Endodermal cell (in vitro differentiated cells): ENCODE results near the gene NEK4. TPM values are rescaled to one million over a fixed set of nuclear protein-coding genes. Genes with fewer than 3 reads are reported as not detected.

Experiments used
- DNase-seq: peaks from one replicate; pipeline ENCODE4 v3.0.0-alpha.2; 2017
- H3K27ac ChIP-seq: 2 replicates; pipeline ENCODE4 v1.5.1; 2013; ENCODE audit warnings: mild to moderate bottlenecking, low read depth, low read length, moderate library complexity
- H3K27me3 ChIP-seq: 2 replicates; pipeline ENCODE4 v1.6.1; 2013; ENCODE audit warnings: mild to moderate bottlenecking, low read length, moderate library complexity; ENCODE audit not compliant: insufficient read depth, control insufficient read depth, poor library complexity, severe bottlenecking
- H3K36me3 ChIP-seq: 2 replicates; pipeline ENCODE4 v1.7.0; 2013; ENCODE audit warnings: mild to moderate bottlenecking, low read length, moderate library complexity; ENCODE audit not compliant: control insufficient read depth, insufficient read depth
- H3K4me1 ChIP-seq: one replicate; pipeline ENCODE4 v1.7.0; 2013; ENCODE audit warnings: low read length; ENCODE audit not compliant: control insufficient read depth, insufficient read depth
- H3K4me3 ChIP-seq: 2 replicates; pipeline ENCODE4 v1.5.1; 2013; ENCODE audit warnings: mild to moderate bottlenecking, low read length, moderate library complexity
- H3K9ac ChIP-seq: 2 replicates; pipeline ENCODE4 v1.6.1; 2013; ENCODE audit warnings: mild to moderate bottlenecking, low read length, moderate library complexity; ENCODE audit not compliant: poor library complexity, severe bottlenecking; ENCODE audit errors: extremely low read depth
- H3K9me3 ChIP-seq: 2 replicates; pipeline ENCODE4 v1.6.1; 2013; ENCODE audit warnings: mild to moderate bottlenecking, low read length, moderate library complexity; ENCODE audit not compliant: control insufficient read depth
- H3K27ac Mint-ChIP-seq: 2 replicates; pipeline ENCODE4 v1.8.0; 2020; ENCODE audit warnings: mixed read lengths
- H3K27me3 Mint-ChIP-seq: 2 replicates; pipeline ENCODE4 v1.8.0; 2021; ENCODE audit warnings: mild to moderate bottlenecking, mixed read lengths; ENCODE audit not compliant: insufficient read depth
- H3K36me3 Mint-ChIP-seq: 2 replicates; pipeline ENCODE4 v1.8.0; 2020; ENCODE audit warnings: low read depth, mixed read lengths
- H3K4me1 Mint-ChIP-seq: 2 replicates; pipeline ENCODE4 v1.8.0; 2020; ENCODE audit warnings: mixed read lengths
- H3K4me3 Mint-ChIP-seq: 2 replicates; pipeline ENCODE4 v1.8.0; 2020; ENCODE audit warnings: mild to moderate bottlenecking, moderate library complexity, mixed read lengths
- H3K9me3 Mint-ChIP-seq: 2 replicates; pipeline ENCODE4 v1.8.0; 2020; ENCODE audit warnings: mild to moderate bottlenecking, mixed read lengths
- CTCF ChIP-seq: fragments of 200-600 bp; sonication (generic); conservative IDR thresholded peaks from 2 replicates; pipeline ENCODE4 v1.5.0; 2021; ENCODE audit warnings: antibody characterized with exemption, mild to moderate bottlenecking
- WGBS, 2 experiments: methylation state at CpG; one replicate each; pipeline versions ENCODE4 v1.1.5 to v1.1.7; 2013; ENCODE audit warnings: missing lambda C conversion rate in 2 of 2, mixed read lengths in 1 of 2; ENCODE audit not compliant: insufficient coverage in 1 of 2, insufficient read length in 1 of 2; 5-methylcytosine and 5-hydroxymethylcytosine counted together
- total RNA-seq, 2 donors: library from RNA; stranded (reverse); fragmentation: NEBNext Ultra II Directional in 1 of 2; extraction: Animal tissue kit (Norgen Biotek cat#: 25700) in 1 of 2; gene quantifications; 2 replicates in 1 of 2; 3 replicates in 1 of 2; pipeline ENCODE4 v1.2.1, GENCODE V29; 2021

Gene NEK4
- total RNA-seq, 2 donors from 2014 or later, result 44.2 to 49.5 TPM

DNA sequence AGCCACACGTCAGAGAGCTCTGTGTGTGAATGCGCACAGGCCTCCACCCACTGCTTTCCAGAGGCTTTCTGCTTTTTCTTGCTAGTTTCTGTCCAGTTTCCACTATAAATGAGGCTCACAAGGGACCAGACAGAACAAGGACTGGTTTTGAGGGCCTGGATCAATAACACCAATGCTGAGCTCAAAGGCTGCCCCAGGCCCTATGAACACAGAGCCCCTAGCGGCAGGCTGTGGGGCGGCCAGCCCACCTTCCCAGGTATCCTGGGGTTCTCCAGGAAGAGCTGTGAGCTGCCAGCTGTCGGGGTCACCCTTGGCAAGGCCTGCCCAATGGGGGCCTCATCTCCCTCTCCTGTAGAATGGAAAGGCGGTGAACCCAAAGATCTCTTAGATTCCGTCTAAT lies 21.7 kb upstream of the NEK4 start:
- no peak overlapping the region for H3K9ac ChIP-seq
- peak; percentile 82 for DNase-seq
- H3K4me1 ChIP-seq, result no peaks in the 10 kb centered on the region
- H3K27me3 Mint-ChIP-seq, result no peaks in the 10 kb centered on the region
- no peaks in the 10 kb centered on the region for H3K36me3 Mint-ChIP-seq
- peak; percentile 77 for TF ChIP-seq CTCF
- no peaks in the 10 kb centered on the region for H3K4me1 Mint-ChIP-seq
- no peaks in the 10 kb centered on the region for H3K36me3 ChIP-seq
- H3K9me3 ChIP-seq, result no peaks in the 10 kb centered on the region
- no peaks in the 10 kb centered on the region for H3K9me3 Mint-ChIP-seq
- no peak overlapping the region for H3K4me3 ChIP-seq
- 79 to 81% methylated on average over 4 to 7 of the region's 7 CpGs for WGBS, 2 experiments
- H3K27ac Mint-ChIP-seq, result no peak overlapping the region
- H3K27me3 ChIP-seq, result no peaks in the 10 kb centered on the region
- H3K4me3 Mint-ChIP-seq, result no peak overlapping the region
- H3K27ac ChIP-seq, result no peak overlapping the region

- 84 to 95% methylated on average over 4 of the region's 4 CpGs for WGBS, 2 experiments
- H3K4me1 Mint-ChIP-seq, result no peaks in the 10 kb centered on the region
- no peaks in the 10 kb centered on the region for H3K9me3 ChIP-seq
- H3K27me3 Mint-ChIP-seq, result no peaks in the 10 kb centered on the region
- no peak overlapping the region for H3K4me3 ChIP-seq
- H3K27ac Mint-ChIP-seq, result no peak overlapping the region
- H3K36me3 Mint-ChIP-seq, result no peaks in the 10 kb centered on the region
- no peak for DNase-seq
- no peaks in the 10 kb centered on the region for H3K27me3 ChIP-seq
- H3K4me3 Mint-ChIP-seq, result no peak overlapping the region
- H3K36me3 ChIP-seq, result no peaks in the 10 kb centered on the region
- no peak overlapping the region for H3K9ac ChIP-seq
- H3K9me3 Mint-ChIP-seq, result no peaks in the 10 kb centered on the region
- H3K4me1 ChIP-seq, result no peaks in the 10 kb centered on the region
- H3K27ac ChIP-seq, result no peak overlapping the region
- no peak for TF ChIP-seq CTCF
These were observed 21.2 kb upstream of the NEK4 start for GRCh38 chr3:52791928-52792327.

DNA sequence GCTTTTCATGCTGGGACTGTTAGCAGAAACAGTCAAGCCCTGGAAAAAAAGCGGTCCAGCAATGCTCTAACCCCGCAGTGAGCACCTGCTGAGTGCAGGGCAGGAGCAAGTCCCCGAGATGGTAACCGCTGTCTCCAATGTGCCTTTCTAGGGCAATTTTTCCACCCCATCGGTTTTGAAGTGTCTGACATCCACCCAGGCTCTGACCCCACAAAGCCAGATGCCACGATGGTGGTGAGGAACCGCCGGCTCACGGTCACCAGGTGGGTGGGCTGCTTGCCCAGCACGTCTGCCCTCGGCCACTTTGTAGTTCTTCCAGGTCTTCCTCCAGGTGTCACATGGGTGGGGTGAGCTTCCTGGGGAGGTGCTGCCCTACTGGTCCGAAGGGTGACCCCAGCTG lies 20.6 kb upstream of the NEK4 start:
- DNase-seq, result no peak
- H3K9ac ChIP-seq, result no peak overlapping the region
- no peak for TF ChIP-seq CTCF
- H3K9me3 ChIP-seq, result no peaks in the 10 kb centered on the region
- H3K27me3 Mint-ChIP-seq, result no peaks in the 10 kb centered on the region
- 90% methylated on average over 8 to 12 of the region's 12 CpGs for WGBS, 2 experiments
- no peaks in the 10 kb centered on the region for H3K9me3 Mint-ChIP-seq
- H3K36me3 Mint-ChIP-seq, result no peaks in the 10 kb centered on the region
- H3K27ac ChIP-seq, result no peak overlapping the region
- no peaks in the 10 kb centered on the region for H3K4me1 ChIP-seq
- no peak overlapping the region for H3K4me3 ChIP-seq
- no peak overlapping the region for H3K27ac Mint-ChIP-seq
- H3K27me3 ChIP-seq, result no peaks in the 10 kb centered on the region
- no peak overlapping the region for H3K4me3 Mint-ChIP-seq
- no peaks in the 10 kb centered on the region for H3K36me3 ChIP-seq
- no peaks in the 10 kb centered on the region for H3K4me1 Mint-ChIP-seq
